H1 (cell line): Measurements from ENCODE around the gene UBE2J1. TPM values are rescaled to one million over a fixed set of nuclear protein-coding genes. Genes with fewer than 3 reads are reported as not detected.

Experiments used
- CTCF ChIA-PET: fragments of 300-600 bp; sonication (Branson Sonifier 250); formaldehyde crosslinking; loops from one replicate; lab custom pipeline; 2021; ENCODE audit not compliant: partially characterized antibody; lab: Charles Lee
- POLR2A ChIA-PET: fragments of 300-600 bp; sonication (Branson Sonifier 250); formaldehyde crosslinking; loops from one replicate; lab custom pipeline; 2021; ENCODE audit warnings: inconsistent platforms; ENCODE audit not compliant: partially characterized antibody; lab: Charles Lee
- DNase-seq, 2 experiments: peaks; one replicate each; pipeline versions ENCODE4 v3.0.0 to v3.0.0-alpha.2; 2010 to 2022; ENCODE audit warnings: low spot score in 2 of 2, low read depth in 1 of 2, mixed read lengths in 1 of 2
- FAIRE-seq: peaks from 2 replicates; lab custom pipeline; 2011; peaks lifted over from hg19 to GRCh38; lab: Jason Lieb, UNC
- H2AFZ ChIP-seq: 2 replicates; pipeline ENCODE4 v1.8.1; 2012; ENCODE audit warnings: low read length, inconsistent platforms
- H2AK5ac ChIP-seq: 2 replicates; pipeline ENCODE4 v1.6.1; 2013; ENCODE audit warnings: low read depth, low read length
- H2BK120ac ChIP-seq: replicated peaks from 2 replicates; pipeline ENCODE3; 2013; ENCODE audit warnings: low read depth, low read length, inconsistent platforms
- H2BK12ac ChIP-seq: 2 replicates; pipeline ENCODE4 v1.6.1; 2013; ENCODE audit warnings: low read depth, low read length
- H2BK15ac ChIP-seq: 2 replicates; pipeline ENCODE4 v1.6.1; 2013; ENCODE audit warnings: low read length
- H2BK20ac ChIP-seq: 2 replicates; pipeline ENCODE4 v1.6.1; 2013; ENCODE audit warnings: low read length
- H2BK5ac ChIP-seq: 2 replicates; pipeline ENCODE4 v1.6.1; 2013; ENCODE audit warnings: low read depth, low read length
- H3K14ac ChIP-seq: 2 replicates; pipeline ENCODE4 v1.6.1; 2013; ENCODE audit warnings: inconsistent platforms; ENCODE audit not compliant: insufficient read length
- H3K18ac ChIP-seq: 2 replicates; pipeline ENCODE4 v1.6.1; 2013; ENCODE audit warnings: low read length; ENCODE audit errors: extremely low read depth
- H3K23ac ChIP-seq: 2 replicates; pipeline ENCODE4 v1.6.1; 2013; ENCODE audit warnings: inconsistent platforms; ENCODE audit not compliant: insufficient read length
- H3K23me2 ChIP-seq: 2 replicates; pipeline ENCODE4 v1.6.1; 2013; ENCODE audit warnings: low read depth, low read length
- H3K27ac ChIP-seq: 2 replicates; pipeline ENCODE4 v1.6.1; 2011; ENCODE audit warnings: low read depth, low read length, inconsistent platforms
- H3K27me3 ChIP-seq, 4 experiments: replicated peaks in 1 of 4; 1 replicate in 1 of 4; 2 replicates in 3 of 4; pipeline versions ENCODE4 v1.6.1 to v1.8.1; 2011 to 2013; ENCODE audit warnings: low read length in 3 of 4, mild to moderate bottlenecking in 3 of 4, inconsistent platforms in 2 of 4, mixed read lengths in 2 of 4, moderate library complexity in 1 of 4; ENCODE audit not compliant: control insufficient read depth in 3 of 4, insufficient read depth in 3 of 4; ENCODE audit errors: extremely low read depth in 1 of 4
- H3K36me3 ChIP-seq, 4 experiments: 2 replicates each; pipeline versions ENCODE4 v1.6.1 to v1.8.1; 2011 to 2013; ENCODE audit warnings: mild to moderate bottlenecking in 4 of 4, low read length in 3 of 4, moderate library complexity in 2 of 4, control low read depth in 1 of 4, inconsistent platforms in 1 of 4; ENCODE audit not compliant: insufficient read depth in 4 of 4, control insufficient read depth in 2 of 4
- H3K4ac ChIP-seq: replicated peaks from 2 replicates; pipeline ENCODE3; 2013; ENCODE audit warnings: low read length, low read depth, mixed read lengths, inconsistent platforms; ENCODE audit not compliant: insufficient read length
- H3K4me1 ChIP-seq, 4 experiments: replicated peaks in 1 of 4; 1 replicate in 1 of 4; 2 replicates in 3 of 4; pipeline versions ENCODE4 v1.6.1 to v1.8.1; 2011 to 2013; ENCODE audit warnings: low read length in 3 of 4, inconsistent platforms in 2 of 4, mixed read lengths in 1 of 4; ENCODE audit not compliant: insufficient read depth in 4 of 4, control insufficient read depth in 3 of 4
- H3K4me2 ChIP-seq, 2 experiments: 2 replicates each; pipeline versions ENCODE4 v1.6.1 to v1.8.1; 2011 to 2013; ENCODE audit warnings: low read depth in 2 of 2, low read length in 2 of 2, control low read depth in 1 of 2, inconsistent platforms in 1 of 2, mild to moderate bottlenecking in 1 of 2; ENCODE audit not compliant: insufficient read depth in 1 of 2
- H3K4me3 ChIP-seq, 4 experiments: fragments of 200-600, 300-600 bp in 1 of 4; sonication (generic), shearing (Covaris generic), sonication (Bioruptor Twin) in 1 of 4; 2 replicates each; pipeline versions ENCODE4 v1.5.1 to v1.8.1; 2011 to 2016; ENCODE audit warnings: low read length in 4 of 4, low read depth in 3 of 4, control low read depth in 2 of 4, inconsistent platforms in 2 of 4, mild to moderate bottlenecking in 2 of 4, mixed read lengths in 1 of 4, moderate library complexity in 1 of 4; ENCODE audit not compliant: insufficient read depth in 2 of 4; ENCODE audit errors: extremely low read depth in 1 of 4
- H3K56ac ChIP-seq: replicated peaks from 2 replicates; pipeline ENCODE3; 2013; ENCODE audit warnings: low read depth, mild to moderate bottlenecking, mixed read lengths, low read length, inconsistent platforms; ENCODE audit not compliant: insufficient read length
- H3K79me1 ChIP-seq: 2 replicates; pipeline ENCODE4 v1.6.1; 2013; ENCODE audit warnings: low read depth, low read length, control low read depth
- H3K79me2 ChIP-seq, 2 experiments: 2 replicates each; pipeline versions ENCODE4 v1.6.1 to v1.8.1; 2012 to 2013; ENCODE audit warnings: low read length in 2 of 2, mild to moderate bottlenecking in 2 of 2, inconsistent platforms in 1 of 2; ENCODE audit not compliant: insufficient read depth in 2 of 2, control insufficient read depth in 1 of 2
- H3K9ac ChIP-seq, 4 experiments: replicated peaks in 1 of 4; 1 replicate in 1 of 4; 2 replicates in 3 of 4; pipeline versions ENCODE4 v1.6.1 to v1.8.1; 2011 to 2013; ENCODE audit warnings: low read depth in 3 of 4, low read length in 3 of 4, control low read depth in 2 of 4, mild to moderate bottlenecking in 2 of 4, moderate library complexity in 2 of 4, inconsistent platforms in 1 of 4; ENCODE audit errors: extremely low read depth in 1 of 4
- H3K9me3 ChIP-seq, 2 experiments: 2 replicates each; pipeline versions ENCODE4 v1.6.1 to v1.8.1; 2012 to 2013; ENCODE audit warnings: mild to moderate bottlenecking in 2 of 2, moderate library complexity in 2 of 2, control low read depth in 1 of 2, inconsistent platforms in 1 of 2, low read depth in 1 of 2, low read length in 1 of 2, mixed read lengths in 1 of 2; ENCODE audit not compliant: insufficient read depth in 2 of 2
- H4K20me1 ChIP-seq, 2 experiments: replicated peaks in 1 of 2; 2 replicates each; pipeline versions ENCODE3 to v1.8.1; 2011 to 2013; ENCODE audit warnings: inconsistent platforms in 2 of 2, low read length in 2 of 2, mild to moderate bottlenecking in 1 of 2; ENCODE audit not compliant: insufficient read depth in 2 of 2, control insufficient read depth in 1 of 2
- H4K5ac ChIP-seq: 2 replicates; pipeline ENCODE4 v1.6.1; 2013; ENCODE audit warnings: low read length, low read depth, mixed read lengths, inconsistent platforms; ENCODE audit not compliant: insufficient read length
- H4K8ac ChIP-seq: 2 replicates; pipeline ENCODE4 v1.8.0; 2013; ENCODE audit warnings: mild to moderate bottlenecking, moderate library complexity, low read length, inconsistent platforms; ENCODE audit not compliant: insufficient read depth; ENCODE audit errors: extremely low read depth
- H4K91ac ChIP-seq: replicated peaks from 2 replicates; pipeline ENCODE3; 2013; ENCODE audit warnings: low read length, mixed read lengths, inconsistent platforms; ENCODE audit not compliant: insufficient read length
- BCL11A ChIP-seq, 2 experiments: IDR thresholded peaks; one replicate each; pipeline ENCODE4 v1.6.1; 2011; ENCODE audit warnings: low read depth in 2 of 2, low read length in 2 of 2, mild to moderate bottlenecking in 2 of 2
- EP300 ChIP-seq, 2 experiments: IDR thresholded peaks; 1 replicate in 1 of 2; 2 replicates in 1 of 2; pipeline ENCODE4 v1.6.1; 2011 to 2012; ENCODE audit warnings: low read depth in 2 of 2, low read length in 2 of 2, mild to moderate bottlenecking in 2 of 2, borderline replicate concordance in 1 of 2, inconsistent platforms in 1 of 2, moderate library complexity in 1 of 2
- EZH2 ChIP-seq: fragments of 200-600 bp; sonication (generic); IDR thresholded peaks from 2 replicates; pipeline ENCODE4 v1.7.1; 2012; ENCODE audit warnings: low read depth, mild to moderate bottlenecking, moderate library complexity, low read length, inconsistent platforms; ENCODE audit not compliant: severe bottlenecking
- FOSL1 ChIP-seq: IDR thresholded peaks from 2 replicates; pipeline ENCODE4 v1.6.1; 2011; ENCODE audit warnings: mild to moderate bottlenecking, low read depth, low read length, moderate library complexity; ENCODE audit not compliant: insufficient read depth
- HDAC6 ChIP-seq: IDR thresholded peaks from one replicate; pipeline ENCODE4 v1.7.1; 2012; ENCODE audit warnings: low read depth, mild to moderate bottlenecking, inconsistent platforms, low read length, moderate library complexity
- SIN3A ChIP-seq, 2 experiments: IDR thresholded peaks in 1 of 2; conservative IDR thresholded peaks in 1 of 2; 2 replicates each; pipeline ENCODE4 v1.6.1; 2011 to 2012; ENCODE audit warnings: low read length in 2 of 2, improper control_type of control experiment in 1 of 2, low read depth in 1 of 2, mild to moderate bottlenecking in 1 of 2
- SIRT6 ChIP-seq: IDR thresholded peaks from one replicate; pipeline ENCODE4 v1.7.1; 2012; ENCODE audit warnings: low read length, inconsistent platforms
- TBP ChIP-seq: IDR thresholded peaks from 2 replicates; pipeline ENCODE4 v1.6.1; 2011; ENCODE audit warnings: low read depth, low read length, improper control_type of control experiment
- YY1 ChIP-seq: IDR thresholded peaks from 2 replicates; pipeline ENCODE4 v1.6.1; 2011; ENCODE audit warnings: low read depth, mild to moderate bottlenecking, low read length
- WGBS, 2 experiments: shearing (Covaris generic) in 1 of 2; methylation state at CpG; one replicate each; pipeline versions ENCODE4 v1.1.6 to v1.1.7; 2013 to 2015; ENCODE audit warnings: low lambda C conversion rate in 2 of 2, mixed read lengths in 2 of 2, inconsistent platforms in 1 of 2, low coverage in 1 of 2, missing lambda C conversion rate in 1 of 2; ENCODE audit not compliant: insufficient replicate concordance in 2 of 2, insufficient coverage in 1 of 2, insufficient read length in 1 of 2; ENCODE audit errors: extremely low coverage in 1 of 2, missing lambda C conversion rate in 1 of 2; 5-methylcytosine and 5-hydroxymethylcytosine counted together
- polyA plus RNA-seq, 7 experiments: library from polyadenylated mRNA; depleted of rRNA in 3 of 7; stranded (reverse) in 5 of 7; unstranded in 2 of 7; fragments of >200 nt in 5 of 7; fragments of 200-250 nt in 2 of 7; gene quantifications; 1 replicate in 5 of 7; 2 replicates in 1 of 7; 4 replicates in 1 of 7; pipeline versions ENCODE4 v1.2.1 to v1.2.3, GENCODE V29; 2011 to 2013; ENCODE audit warnings: missing spikeins in 2 of 7, mixed read lengths in 2 of 7
- total RNA-seq: library from RNA; stranded (reverse); fragmentation: NEBNext Ultra II Directional; extraction: Animal tissue kit (Norgen Biotek cat#: 25700); gene quantifications from 2 replicates; pipeline ENCODE4 v1.2.1, GENCODE V29; 2021
- TF ChIP-seq, protein P1 (sequence below): IDR thresholded peaks from 2 replicates; pipeline ENCODE4 v1.6.1; 2011; ENCODE audit warnings: low read depth, mild to moderate bottlenecking, low read length; ENCODE audit not compliant: insufficient read depth
- TF ChIP-seq, protein P2 (sequence below): IDR thresholded peaks from 2 replicates; pipeline ENCODE4 v1.6.1; 2012; ENCODE audit warnings: low read length, inconsistent platforms

UBE2J1 gene
- total and polyA plus RNA-seq, 2 of the 8 experiments (the other 6 are each of a cell fraction or from before 2014, with no cell fraction given): 8.5 to 15.2 TPM

DNA sequence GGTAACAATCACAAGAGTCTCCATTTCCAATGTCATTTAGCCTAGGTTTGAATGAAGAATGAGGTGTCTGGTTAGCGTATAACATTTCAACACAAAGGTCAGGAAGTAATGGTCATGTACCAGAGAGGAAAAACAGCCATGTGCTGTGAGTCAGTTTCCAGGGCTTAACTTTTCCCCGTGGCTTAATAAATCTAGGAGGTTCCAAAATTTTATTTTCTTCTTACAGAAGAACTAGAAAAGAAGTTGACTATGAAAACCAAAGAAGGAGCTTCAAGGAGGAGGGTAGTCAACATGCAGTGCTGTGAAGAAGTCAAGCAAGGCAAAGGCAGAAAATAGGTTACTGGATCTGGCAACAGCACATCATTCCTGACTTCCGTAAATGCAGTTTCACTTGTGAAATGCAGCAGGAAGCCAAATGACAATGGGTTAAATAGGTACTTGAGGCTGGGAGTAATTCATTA is 29.0 kb downstream of the UBE2J1 start:
- peaks cover 12% of the 10 kb centered on the region in 2 experiments; a peak in 3 of 4 replicates for H3K9me3 ChIP-seq
- H2BK12ac ChIP-seq: no peak overlapping the region
- H3K4me2 ChIP-seq: no peak overlapping the region
- DNase-seq: no peak
- no peaks in the 10 kb centered on the region for H3K27me3 ChIP-seq
- 91% methylated on average over 3 of the region's 3 CpGs; no CpG with 5 or more reads in 1 of the 2 experiments for WGBS, 2 experiments
- H3K4ac ChIP-seq: no peak overlapping the region
- no peak overlapping the region for H2BK20ac ChIP-seq
- H3K23me2 ChIP-seq: no peaks in the 10 kb centered on the region; the same call in 1 of the 2 replicates
- no peaks in the 10 kb centered on the region; a peak in 1 of 8 replicates for H3K36me3 ChIP-seq
- H3K56ac ChIP-seq: no peak overlapping the region
- H3K79me2 ChIP-seq: no peaks in the 10 kb centered on the region
- ChIA-PET POLR2A (interaction anchor here (0.9 kb wide), 1 partner anchor 30 kb away, joined by 3 read pairs; no protein-coding TSS in a partner anchor), CTCF (interaction anchor here (1.1 to 2.8 kb wide), 6 partner anchors 12 to 52 kb away, joined by 3 to 12 read pairs (median 4); no protein-coding TSS in a partner anchor)
- no peak for FAIRE-seq
- H3K23ac ChIP-seq: no peak overlapping the region
- no peak overlapping the region for H4K91ac ChIP-seq
- no peak overlapping the region for H2AK5ac ChIP-seq
- H3K9ac ChIP-seq: no peak overlapping the region
- H2BK5ac ChIP-seq: no peak overlapping the region
- no peak overlapping the region for H2BK120ac ChIP-seq
- no peak overlapping the region for H3K4me3 ChIP-seq
- H3K4me1 ChIP-seq: no peaks in the 10 kb centered on the region
- no peaks in the 10 kb centered on the region for H4K20me1 ChIP-seq
- no peak overlapping the region for H3K14ac ChIP-seq
- H2BK15ac ChIP-seq: no peak overlapping the region
- no peak overlapping the region for H3K18ac ChIP-seq
- no peak overlapping the region for H4K5ac ChIP-seq
- H3K79me1 ChIP-seq: no peaks in the 10 kb centered on the region
- no peak overlapping the region for H4K8ac ChIP-seq
- no peak overlapping the region for H2AFZ ChIP-seq
- H3K27ac ChIP-seq: no peak overlapping the region
- TF ChIP-seq SIRT6 (no peak), EP300 (IDR thresholded peaks at IDR 0.05; ENCODE audit: borderline replicate concordance in 1 of 2, low read depth in 2 of 2, low read length in 2 of 2) (no peak), FOSL1 (no peak), HDAC6 (no peak), YY1 (no peak), TBP (no peak), BCL11A (IDR thresholded peaks at IDR 0.05; ENCODE audit: low read depth in 2 of 2, low read length in 2 of 2) (no peak), EZH2 (no peak), SIN3A (conservative IDR thresholded peaks at IDR 0.05 in 1 of 2, IDR thresholded peaks at IDR 0.05 in 1 of 2; ENCODE audit: low read depth in 1 of 2, low read length in 2 of 2) (no peak)
- TF ChIP-seq, protein P1, sequence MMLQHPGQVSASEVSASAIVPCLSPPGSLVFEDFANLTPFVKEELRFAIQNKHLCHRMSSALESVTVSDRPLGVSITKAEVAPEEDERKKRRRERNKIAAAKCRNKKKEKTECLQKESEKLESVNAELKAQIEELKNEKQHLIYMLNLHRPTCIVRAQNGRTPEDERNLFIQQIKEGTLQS: no peak
- TF ChIP-seq, protein P2, sequence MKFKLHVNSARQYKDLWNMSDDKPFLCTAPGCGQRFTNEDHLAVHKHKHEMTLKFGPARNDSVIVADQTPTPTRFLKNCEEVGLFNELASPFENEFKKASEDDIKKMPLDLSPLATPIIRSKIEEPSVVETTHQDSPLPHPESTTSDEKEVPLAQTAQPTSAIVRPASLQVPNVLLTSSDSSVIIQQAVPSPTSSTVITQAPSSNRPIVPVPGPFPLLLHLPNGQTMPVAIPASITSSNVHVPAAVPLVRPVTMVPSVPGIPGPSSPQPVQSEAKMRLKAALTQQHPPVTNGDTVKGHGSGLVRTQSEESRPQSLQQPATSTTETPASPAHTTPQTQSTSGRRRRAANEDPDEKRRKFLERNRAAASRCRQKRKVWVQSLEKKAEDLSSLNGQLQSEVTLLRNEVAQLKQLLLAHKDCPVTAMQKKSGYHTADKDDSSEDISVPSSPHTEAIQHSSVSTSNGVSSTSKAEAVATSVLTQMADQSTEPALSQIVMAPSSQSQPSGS: no peak
